Tongue (tissue), 2 donors: ENCODE measurements around the gene MBLAC1. TPM values are rescaled to one million over a fixed set of nuclear protein-coding genes. Genes with fewer than 3 reads are reported as not detected.
A peak's percentile ranks its signal among the peaks of the same experiment; 100 is the strongest.

Source experiments
- DNase-seq: peaks from one replicate; pipeline ENCODE4 v3.0.0-alpha.2; 2015
- total RNA-seq: library from RNA; depleted of rRNA; stranded (reverse); fragments of >200 nt; gene quantifications from one replicate; pipeline ENCODE4 v1.2.3, GENCODE V29; 2014

MBLAC1 gene
- total RNA-seq, 1 donor from 2014 or later = 0.82 TPM

- DNase-seq = no peak
Observed at GRCh38 chr7:100153708-100154535, 27.2 kb downstream of the MBLAC1 start.

- no peak for DNase-seq
Observed at GRCh38 chr7:100154651-100155491, 28.1 kb downstream of the MBLAC1 start.

- DNase-seq = no peak
Observed at GRCh38 chr7:100155553-100156317, 29.0 kb downstream of the MBLAC1 start.

GRCh38 chr7:100156331-100157068 is 29.7 kb downstream of the MBLAC1 start:
- no peak for DNase-seq

GRCh38 chr7:100157069-100157333 is 30.2 kb downstream of the MBLAC1 start:
- no peak for DNase-seq

- DNase-seq = no peak
Observed at GRCh38 chr7:100157334-100158228, 30.8 kb downstream of the MBLAC1 start.

GRCh38 chr7:100158229-100159098 is 31.7 kb downstream of the MBLAC1 start, which contains the start of gene TRAPPC14:
Gene TRAPPC14, minus strand, starts transcription at chr7:100158723. Its CDS starts 224 bp downstream, at chr7:100158499.
- DNase-seq = peak; percentile 94

- DNase-seq = no peak
Observed at GRCh38 chr7:100159099-100159623, 32.4 kb downstream of the MBLAC1 start.

GRCh38 chr7:100160067-100160466 is 33.3 kb downstream of the MBLAC1 start:
- DNase-seq = no peak

GRCh38 chr7:100163006-100163531 is 36.3 kb downstream of the MBLAC1 start:
- peak; percentile 58 for DNase-seq

- DNase-seq = no peak
Observed at GRCh38 chr7:100163871-100164270, 37.1 kb downstream of the MBLAC1 start.

GRCh38 chr7:100166317-100166940 is 39.7 kb downstream of the MBLAC1 start:
- DNase-seq = no peak

GRCh38 chr7:100166970-100167911 is 40.5 kb downstream of the MBLAC1 start:
- peak; percentile 43 for DNase-seq

GRCh38 chr7:100167912-100168323 is 41.2 kb downstream of the MBLAC1 start:
- DNase-seq = peak; percentile 50

GRCh38 chr7:100169147-100169850 is 42.5 kb downstream of the MBLAC1 start:
- DNase-seq = no peak

GRCh38 chr7:100170101-100170897 is 43.5 kb downstream of the MBLAC1 start:
- no peak for DNase-seq
